Right ventricle myocardium inferior (tissue), 1 donor: Measurements from ENCODE around the gene IRF4. TPM values are rescaled to one million over a fixed set of nuclear protein-coding genes. Genes with fewer than 3 reads are reported as not detected.
"Not testable (repeated sequence)": the region's sequence is repeated elsewhere in the genome, so short reads cannot be mapped to it uniquely, and the experiment has no call there.

Experiments
- ATAC-seq: fragments of 200-7000 bp; cut with Tn5 transposase; one replicate; pipeline ENCODE4 v1.9.1; 2020; ENCODE audit warnings: mild to moderate bottlenecking, moderate library complexity
- DNase-seq: peaks from one replicate; pipeline ENCODE4 v3.0.0; 2021; ENCODE audit errors: missing footprints
- intact Hi-C: fragments of 100-400 bp; cut with DNase I; formaldehyde crosslinking; loops from one replicate; pipeline ENCODE4 v1.11.0; 2022
- total RNA-seq: library from RNA; stranded (reverse); fragmentation: NEBNext Ultra II Directional; extraction: Animal tissue kit (Norgen Biotek cat#: 25700); gene quantifications from one replicate; pipeline ENCODE4 v1.2.1, GENCODE V29; 2021
- donor health status: DM: no; HTN: yes; CAD: no; lungs with severe emphysema.

Gene IRF4
- total RNA-seq, 1 donor from 2014 or later = 0.68 TPM

DNA sequence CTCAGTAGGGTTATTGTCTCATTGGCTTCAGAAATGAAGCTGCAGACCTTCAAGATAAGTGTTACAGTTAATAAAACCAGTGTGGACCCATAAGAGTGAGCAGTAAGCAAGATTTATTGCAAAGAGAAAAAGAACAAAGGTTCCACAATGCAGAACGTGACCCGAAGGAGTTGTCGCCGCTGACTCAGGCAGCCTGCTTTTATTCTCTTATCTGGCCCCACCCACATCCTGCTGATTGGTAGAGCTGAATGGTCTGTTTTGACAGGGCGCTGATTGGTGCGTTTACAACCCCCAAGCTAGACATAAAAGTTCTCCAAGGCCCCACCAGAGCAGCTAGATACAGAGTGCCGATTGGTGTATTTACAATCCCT is 33.9 kb downstream of the IRF4 start:
- DNase-seq, intact Hi-C loops, ATAC-seq: not testable (repeated sequence)

DNA sequence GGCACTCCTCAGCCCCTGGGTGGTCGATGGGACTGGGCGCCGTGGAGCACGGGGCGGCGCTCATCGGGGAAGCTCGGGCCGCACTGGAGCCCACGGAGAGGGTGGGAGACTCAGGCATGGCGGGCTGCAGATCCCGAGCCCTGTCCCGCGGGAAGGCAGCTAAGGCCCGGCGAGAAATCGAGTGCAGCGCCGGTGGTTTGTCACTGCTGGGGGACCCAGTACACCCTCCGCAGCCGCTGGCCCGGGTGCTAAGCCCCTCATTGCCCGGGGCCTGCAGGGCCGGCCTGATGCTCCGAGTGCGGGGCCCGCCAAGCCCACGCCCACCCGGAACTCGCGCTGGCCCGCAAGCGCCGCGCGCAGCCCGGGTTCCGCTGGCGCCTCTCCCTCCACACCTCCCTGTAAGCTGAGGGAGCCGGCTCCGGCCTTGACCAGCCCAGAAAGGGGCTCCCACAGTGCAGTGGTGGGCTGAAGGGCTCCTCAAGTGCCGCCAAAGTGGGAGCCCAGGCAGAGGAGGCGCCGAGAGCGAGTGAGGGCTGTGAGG is 34.7 kb downstream of the IRF4 start:
- intact Hi-C loops, ATAC-seq, DNase-seq: not testable (repeated sequence)

DNA sequence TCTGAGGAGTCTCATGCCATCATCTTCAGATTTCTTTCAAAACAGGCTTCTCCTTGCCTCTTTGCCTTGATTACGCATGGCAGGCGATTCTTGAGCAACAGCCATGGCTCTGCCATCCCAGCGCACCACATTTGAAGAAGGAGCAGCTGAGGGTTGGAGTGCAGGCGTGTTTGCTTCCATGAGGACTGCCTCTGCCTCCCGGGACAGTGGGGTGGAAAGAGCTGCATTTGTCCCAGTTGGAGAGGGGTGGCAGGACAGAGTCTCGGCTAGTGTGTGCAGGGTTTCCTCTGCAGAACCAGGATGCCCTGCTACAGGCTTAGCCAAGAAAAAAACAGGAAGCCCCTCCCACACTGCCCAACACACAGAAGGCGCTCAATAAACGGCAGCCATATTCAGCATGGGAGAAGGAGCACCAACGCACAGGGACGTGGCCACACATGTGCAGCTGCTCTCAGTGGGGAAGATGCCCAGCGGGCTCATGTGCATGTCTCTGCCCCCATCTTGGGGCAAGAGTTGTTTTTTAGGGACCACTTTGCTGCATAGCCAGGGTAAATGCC is 36.6 kb downstream of the IRF4 start:
- ATAC-seq (no peak), DNase-seq (no peak)
- intact Hi-C loops = no loop called here

DNA sequence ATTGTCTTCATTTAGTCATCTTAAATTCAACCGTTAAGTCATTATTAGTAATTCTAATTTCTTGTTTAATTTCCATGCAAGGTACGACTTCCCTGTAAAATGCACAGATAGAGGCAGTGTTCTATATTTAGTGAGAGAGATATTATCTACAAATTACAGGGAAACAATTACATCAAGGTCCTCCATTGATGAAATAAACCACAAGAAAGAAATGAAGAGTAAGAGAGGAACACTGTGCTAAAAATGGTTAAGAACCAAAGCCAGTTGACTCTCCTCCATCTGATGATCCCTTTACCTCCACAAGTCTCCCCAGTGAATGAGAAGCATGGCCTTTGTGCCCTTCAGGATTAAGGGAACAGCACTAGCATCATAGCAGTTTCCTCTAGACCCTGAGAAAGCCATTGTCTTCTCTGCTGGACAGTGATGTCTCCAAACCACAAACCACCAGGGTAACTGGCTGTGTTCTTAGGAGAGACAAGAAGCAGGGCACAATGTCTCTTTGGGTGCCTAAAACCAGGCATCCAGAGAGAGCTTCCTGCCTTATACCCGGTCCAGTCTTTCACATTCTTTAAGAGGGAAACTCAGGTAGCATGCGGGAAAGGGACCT is 38.1 kb downstream of the IRF4 start:
- intact Hi-C loops = no loop called here
- no peak for ATAC-seq
- no peak for DNase-seq

DNA sequence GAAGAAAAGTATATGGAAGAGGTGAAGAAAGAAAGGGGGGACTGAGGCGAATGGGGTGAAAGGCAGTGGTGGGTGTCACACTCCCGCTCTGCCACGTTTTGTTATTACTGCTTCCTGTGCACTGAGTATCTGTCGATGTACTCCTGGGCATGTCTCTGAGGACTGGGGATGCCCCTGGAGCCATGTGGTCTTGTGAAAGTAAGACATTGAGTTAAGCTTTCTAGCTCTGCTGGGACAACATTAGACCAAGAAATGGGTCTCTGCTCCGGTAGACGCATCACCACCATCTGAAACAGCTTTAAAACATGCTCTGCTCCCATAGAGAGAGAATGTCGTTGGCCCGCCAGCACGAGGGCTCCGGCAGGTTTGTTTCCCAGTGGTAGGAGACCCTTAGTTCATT is 40.0 kb downstream of the IRF4 start:
- intact Hi-C loops = no loop called here
- DNase-seq (no peak), ATAC-seq (no peak)

DNA sequence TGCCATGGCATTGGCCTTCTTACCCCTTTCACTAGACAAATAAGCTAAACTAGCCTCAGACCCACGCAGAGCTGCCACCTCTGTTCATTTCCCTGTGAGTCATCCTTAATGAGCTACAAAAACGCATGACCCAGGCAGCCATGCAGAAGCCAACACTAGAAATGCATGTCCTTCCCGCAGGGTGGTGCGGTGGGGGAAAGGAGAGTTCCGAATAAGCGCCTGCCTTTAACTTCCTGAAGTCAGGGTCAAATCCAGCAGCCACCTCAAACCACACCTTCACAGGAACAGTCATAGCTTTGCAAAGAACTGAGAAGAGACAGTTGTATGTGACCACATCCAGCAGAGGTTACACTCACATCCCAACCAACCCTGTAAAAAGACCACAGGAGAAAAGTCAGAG is 40.4 kb downstream of the IRF4 start:
- ATAC-seq = no peak
- intact Hi-C loops = no loop called here
- no peak for DNase-seq

DNA sequence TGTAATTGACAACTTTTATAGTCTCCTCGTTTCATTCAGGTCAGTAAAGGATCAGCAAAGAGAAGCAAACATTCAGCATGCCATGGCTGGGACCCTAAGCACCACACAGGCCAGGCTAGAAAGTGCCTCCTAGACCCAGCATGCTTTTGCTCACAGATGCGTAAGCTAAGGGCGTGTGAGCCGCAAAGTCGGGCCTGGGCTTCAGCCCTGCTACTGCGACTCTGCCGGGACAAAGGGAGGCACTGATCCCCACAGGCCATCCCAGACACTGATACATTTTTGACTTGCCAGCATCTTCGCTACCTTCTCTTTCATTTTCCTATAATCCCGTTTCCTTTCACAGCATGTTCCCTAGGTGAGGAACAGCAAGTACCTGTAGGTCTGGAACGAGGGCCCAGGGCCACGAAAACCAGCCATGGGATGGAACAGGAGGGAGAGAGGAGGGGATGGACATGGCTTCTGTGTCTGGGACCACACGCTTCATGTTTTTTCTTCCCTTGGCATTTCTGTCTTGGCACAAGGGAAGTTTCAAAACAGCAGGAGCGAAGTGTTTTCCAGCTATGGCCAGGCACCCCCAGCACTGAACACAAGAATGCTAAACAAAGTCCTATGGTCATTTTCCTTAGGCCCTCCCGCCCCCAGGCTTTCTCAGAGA is 42.6 kb downstream of the IRF4 start:
- no peak for ATAC-seq
- no peak for DNase-seq
- intact Hi-C loops = no loop called here

DNA sequence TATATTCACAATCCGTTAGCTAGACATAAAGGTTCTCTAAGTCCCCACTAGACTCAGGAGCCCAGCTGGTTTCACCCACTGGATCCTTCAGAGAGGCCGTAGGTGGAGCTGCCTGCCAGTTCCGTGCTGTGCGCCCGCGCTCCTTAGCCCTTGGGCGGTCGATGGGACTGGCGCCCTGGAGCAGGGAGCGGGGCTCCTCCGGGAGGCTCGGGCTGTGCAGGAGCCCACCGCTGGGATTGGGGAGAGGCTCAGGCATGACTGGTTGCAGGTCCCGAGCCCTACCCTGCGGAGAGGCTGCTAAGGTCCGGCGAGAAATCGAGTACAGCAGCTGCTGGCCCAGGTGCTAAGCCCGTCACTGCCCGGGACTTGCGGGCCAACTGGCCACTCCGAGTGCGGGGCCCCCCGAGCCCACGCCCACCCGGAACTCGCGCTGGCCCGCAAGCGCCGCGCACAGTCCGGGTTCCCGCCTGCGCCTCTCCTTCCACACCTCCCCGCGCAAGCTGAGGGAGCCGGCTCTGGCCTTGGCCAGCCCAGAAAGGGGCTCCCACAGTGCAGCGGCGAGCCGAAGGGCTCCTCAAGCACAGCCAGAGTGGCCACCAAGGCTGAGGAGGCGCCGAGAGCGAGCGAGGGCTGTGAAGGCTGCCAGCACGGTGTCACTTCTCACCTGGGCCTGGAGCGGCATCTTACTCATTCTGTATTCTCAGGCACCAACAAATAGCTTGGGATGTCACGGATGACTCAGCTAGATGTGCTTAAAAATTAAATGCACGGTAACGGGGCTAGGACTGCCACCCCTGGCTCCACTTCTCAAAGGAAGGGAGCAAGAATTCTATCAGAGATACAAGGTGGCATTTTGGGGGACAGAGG is 44.1 kb downstream of the IRF4 start:
- DNase-seq (no peak), ATAC-seq (no peak)
- intact Hi-C loops = no loop called here

DNA sequence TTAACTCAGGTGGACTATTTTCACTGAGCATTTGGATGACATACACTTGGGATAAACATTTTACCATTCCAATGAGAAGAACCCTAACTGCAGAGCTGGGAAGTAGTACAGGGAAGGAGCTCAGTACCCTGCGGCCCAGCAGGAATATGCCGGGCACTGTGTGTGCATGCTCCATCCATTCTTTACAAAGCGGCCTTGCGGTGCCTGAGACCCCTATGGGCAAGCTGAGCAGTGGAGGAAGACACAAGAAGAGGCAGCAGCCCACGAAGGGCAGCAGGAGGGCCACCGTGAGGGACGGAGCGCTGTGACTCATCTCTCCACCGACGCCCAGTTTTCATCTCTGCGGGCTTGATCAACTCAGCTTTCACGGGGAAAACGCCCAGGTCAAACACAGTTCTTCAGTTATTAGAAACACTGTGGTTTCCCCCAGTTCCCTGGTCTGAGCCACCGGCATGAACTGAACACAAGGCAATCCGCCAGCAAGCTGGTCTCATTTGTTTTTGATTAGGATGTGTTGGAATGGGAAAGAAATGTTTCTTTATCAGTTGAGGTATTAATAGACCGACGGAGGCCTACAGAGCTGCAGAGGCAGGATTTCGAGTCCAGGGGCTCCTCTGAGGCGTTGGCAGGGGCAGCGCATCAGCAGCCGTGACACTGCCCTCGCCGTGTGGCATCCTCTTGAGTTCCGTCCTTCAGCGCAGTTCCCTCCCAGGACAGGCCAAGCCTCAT is 44.9 kb downstream of the IRF4 start:
- DNase-seq (no peak), ATAC-seq (no peak)
- intact Hi-C loops = no loop called here

DNA sequence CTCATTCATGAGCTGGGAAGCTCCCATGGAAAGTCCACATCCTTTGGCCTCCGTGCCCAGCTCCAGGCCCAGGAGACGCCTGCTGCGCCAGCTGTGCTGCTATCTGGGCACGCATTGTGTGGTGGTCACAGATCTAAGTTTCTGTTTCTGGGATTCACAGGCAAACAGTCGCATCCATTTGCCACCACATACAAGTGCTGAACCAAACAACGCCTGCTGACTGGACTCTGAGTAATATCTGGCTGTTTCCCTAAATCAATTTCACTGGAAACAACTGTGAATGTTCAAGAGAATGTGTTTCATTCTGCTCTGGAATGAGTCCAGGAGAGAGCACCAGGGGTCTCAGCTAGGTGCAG is 45.5 kb downstream of the IRF4 start:
- intact Hi-C loops = no loop called here
- ATAC-seq (no peak), DNase-seq (no peak)

DNA sequence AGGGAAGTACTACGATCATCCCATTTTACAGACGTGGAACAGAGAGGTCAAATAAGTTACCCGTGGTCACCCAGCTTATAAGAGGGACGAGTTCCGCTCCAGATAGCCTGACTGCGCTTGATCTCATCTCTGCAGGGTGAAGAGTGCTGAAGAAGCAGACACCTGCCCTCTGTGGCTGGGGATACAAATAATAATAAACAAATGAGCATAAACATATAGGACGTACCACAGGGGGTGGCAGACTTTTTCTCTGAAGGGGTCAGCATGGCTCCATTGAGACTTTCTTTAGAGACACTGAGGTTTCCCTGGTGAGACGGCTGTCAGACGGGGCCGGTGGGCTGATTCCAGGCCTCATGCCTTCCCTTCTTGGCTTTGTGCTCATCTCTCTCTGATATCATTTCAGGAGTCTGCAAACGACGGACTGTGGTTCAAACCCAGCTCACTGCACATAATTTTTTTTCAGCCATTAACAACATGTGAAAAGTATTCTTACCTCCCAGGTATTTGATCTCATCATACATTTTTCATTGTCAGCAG is 47.1 kb downstream of the IRF4 start:
- ATAC-seq (no peak), DNase-seq (no peak)
- intact Hi-C loops = no loop called here

DNA sequence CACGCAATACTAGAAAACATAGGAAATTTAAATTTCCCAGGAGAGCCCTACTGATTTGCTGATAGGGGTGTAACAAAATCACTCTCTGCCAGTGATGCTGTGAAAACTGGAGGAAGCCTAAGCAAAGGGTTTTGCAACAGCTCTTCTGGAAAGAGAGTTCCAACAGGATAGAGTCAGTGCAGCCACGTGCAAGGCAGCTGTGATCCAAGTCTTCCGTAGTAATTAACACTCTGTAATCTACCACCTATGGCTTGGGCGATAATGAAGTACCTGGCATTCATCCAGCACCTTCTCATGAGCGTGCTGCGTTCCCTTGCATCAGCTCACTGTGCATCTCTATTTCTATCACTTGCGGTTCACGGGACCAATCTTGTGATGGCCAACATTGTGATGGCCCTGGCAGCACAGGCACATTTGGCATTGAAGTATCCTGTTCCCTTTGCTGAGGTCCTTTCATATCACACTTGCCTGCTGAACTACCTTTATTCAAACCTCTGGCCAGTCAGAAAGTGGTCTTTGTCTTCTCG is 48.2 kb downstream of the IRF4 start:
- peak; percentile 36 for ATAC-seq
- DNase-seq = no peak
- intact Hi-C loops = no loop called here

DNA sequence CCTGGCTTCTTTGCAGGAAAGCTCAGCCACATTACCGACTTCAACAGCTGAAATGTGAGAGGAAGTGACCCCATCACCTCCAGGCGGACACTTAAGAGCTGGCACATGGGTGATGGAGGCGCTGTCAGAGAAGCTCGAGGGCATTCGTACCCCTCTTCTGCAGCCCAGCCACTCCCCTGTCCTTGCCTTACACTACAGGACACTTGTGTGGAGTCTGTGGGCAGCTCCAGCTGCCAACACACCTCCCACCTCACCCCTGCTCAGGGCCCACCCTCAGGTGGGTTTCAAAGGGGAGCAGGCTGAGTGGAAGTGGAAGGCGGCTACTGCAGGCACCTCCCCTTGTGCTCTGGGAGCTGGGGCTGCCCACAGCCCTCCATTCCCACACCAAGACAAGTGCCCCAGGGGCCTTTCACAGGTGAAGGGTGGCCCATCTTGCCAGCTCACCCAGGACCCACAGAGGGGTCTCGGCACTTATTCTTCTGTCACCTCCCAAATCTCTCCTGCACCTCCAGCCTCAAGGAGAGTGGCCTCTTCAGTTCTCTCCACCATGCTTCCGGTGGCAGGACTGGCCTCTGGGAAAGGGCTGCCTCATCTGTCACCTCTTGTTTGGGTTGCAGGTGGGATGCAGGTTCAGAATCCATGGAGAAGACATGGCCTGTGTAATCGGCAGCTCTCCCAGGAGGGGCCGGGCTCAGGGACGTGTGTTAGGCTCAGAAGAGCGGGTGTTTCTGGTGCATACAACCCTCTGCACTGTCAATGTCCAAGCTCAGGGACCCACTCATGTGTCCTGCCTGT is 49.8 kb downstream of the IRF4 start:
- ATAC-seq (no peak), DNase-seq (no peak)
- intact Hi-C loops = no loop called here

DNA sequence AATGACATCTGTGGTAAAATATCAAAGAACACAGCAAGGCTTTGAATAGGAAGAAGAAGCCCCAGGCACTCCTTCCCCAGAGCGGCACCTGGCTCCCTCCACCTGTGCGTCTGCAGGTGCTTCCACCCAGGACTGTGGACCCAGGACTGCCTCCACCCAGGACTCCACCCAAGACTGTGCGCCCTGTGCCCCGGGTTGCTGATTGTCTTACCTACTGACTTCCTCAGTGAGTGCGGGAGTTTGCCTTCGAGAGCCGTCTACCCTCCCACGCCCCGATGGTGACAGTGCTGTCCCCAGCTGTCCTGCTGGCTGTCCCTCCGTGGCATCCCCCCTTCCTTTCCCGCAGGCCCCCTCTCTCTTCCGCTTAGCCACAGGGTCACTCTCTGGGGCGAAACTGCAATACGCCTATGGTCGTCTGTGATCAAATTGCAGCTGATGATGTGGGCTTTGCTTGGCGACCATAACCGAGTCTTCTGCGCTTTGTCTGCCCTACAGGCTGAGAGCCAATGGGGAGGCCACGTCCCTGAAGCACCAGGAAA is 52.1 kb downstream of the IRF4 start:
- DNase-seq (no peak), ATAC-seq (no peak)
- intact Hi-C loops = no loop called here

DNA sequence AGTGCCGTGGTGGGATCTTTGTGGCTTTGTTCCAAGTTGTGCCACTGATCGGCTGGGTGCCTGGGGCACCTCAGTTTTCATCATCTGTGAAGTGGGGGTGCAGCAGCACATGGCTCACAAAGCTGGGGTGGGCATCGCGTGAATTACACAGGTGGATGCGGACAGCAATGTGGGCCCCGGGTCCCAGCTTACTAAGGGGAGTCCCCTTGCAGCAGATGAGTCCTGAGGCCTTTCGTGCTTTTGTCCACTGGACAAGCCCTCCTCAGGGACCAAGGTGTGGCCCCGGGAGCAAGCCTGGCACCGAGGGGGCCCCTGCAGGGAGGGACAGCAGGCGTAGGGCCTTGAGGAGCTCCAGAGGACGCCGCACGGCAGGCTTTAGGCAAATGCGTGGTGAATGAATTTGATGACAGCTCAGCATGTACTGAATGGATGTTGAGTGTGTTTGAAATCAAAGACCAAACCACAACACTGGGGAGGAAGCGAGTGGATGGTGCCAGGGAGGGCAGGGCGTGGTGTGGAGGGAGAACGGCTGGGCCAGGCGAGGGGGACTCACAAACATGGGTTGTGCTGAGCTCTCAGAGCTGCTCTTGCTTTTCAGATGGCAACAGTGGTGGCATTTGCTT is 53.2 kb downstream of the IRF4 start:
- intact Hi-C loops = no loop called here
- DNase-seq = no peak
- ATAC-seq = no peak

DNA sequence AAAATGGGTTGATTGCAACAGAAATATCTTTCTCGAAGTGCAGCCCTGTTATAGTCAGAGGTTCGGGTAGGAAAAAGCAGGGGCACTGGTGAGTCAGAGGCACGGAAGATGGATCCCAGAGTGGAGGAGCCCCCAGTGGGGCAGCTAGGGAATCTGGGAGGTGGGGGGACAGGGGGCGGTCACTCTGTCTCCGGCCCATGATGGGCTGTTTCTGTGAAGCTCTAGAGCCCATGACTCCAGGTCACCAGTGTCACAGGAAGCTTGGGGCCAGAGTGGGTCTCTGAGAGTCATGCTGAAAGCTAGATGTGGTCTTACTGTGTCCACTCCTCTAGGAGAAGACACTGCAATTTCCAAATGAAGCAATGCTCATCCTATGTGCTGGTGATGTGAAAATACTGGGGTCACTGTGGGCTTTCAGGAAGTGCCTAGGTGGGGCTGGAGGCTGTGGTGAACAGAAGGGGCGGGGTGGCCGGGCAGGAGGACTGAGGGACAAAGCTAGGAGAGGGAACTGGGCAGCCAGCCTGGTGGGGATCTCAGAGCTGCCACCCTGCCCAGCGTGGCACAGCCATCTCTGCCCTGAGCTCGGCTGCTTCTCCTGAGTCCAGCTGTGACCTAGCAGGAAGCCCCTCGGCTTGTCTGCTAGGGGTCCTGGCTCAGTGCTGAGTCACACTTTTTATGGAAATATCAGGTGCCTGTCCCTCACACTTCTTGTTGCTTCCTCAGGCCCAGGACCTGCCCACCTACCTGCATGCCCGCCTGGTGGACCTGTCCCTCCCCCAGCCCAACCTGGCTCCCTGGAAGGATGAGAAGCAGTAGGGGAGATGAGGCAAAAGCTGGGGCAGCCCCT is 54.2 kb downstream of the IRF4 start:
- DNase-seq (no peak), ATAC-seq (no peak)
- intact Hi-C loops = no loop called here
